NCI-H187 (cell line): ENCODE data around the gene PTMS.
"Not testable (repeated sequence)": the region's sequence is repeated elsewhere in the genome, so short reads cannot be mapped to it uniquely, and the experiment has no call there.

ENCODE experiments used
- DNase-seq, 2 experiments: peaks; one replicate each; lab custom pipeline; 2025; lab: John Stamatoyannopoulos, UW

PTMS gene, protein sequence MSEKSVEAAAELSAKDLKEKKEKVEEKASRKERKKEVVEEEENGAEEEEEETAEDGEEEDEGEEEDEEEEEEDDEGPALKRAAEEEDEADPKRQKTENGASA

DNA sequence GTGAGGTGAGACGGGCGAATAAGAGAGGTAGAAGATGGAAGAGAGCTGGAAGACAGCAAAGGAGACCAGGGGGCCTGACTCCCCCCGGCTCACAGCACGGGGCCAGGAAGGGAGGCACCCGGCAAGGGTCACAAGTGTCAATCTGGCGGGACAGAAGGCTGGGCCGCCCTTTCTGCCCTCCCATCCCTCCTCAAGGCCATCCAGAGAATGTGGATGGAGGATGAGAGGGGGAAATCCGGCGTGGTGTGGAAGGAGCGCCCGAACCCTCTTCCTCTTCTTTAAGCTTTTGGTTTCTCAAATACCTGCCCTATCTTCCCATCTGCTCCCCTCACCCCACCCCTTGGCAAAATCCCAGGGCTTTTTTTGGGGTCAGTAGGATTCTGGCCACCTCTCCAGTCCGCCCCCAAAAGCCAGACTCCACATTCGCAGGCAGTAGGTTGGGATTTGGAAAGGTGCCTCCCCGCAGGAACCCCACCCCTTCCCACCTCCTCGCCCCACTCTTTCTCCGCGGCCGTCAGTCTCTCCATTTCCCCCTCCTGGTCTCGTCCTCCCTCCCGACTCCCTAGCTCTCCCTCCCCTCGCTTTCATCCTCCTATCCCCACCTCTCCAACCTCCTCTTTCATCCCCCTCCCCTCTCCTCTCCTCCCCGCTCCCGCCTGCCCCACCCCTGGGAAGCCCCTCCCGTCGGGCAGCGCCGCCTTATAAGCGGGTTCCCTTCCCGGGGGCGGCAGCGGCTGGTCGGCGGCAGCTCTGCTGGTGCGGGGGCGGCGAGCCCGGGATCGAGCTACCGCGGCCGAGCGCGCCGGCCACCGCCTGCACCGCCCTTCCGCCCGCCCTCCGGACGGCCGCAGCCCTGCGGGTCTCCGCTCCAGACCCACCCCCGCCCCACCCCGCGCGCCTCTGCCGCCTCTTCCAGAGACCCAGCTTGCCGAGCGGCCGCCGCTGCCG lies at the start of gene PTMS:
Gene PTMS, plus strand, starts transcription at position 730 of the 948 bp plus-strand sequence. CDS start 343 bp downstream, outside the sequence.
- peak; percentile 75 to 89 for DNase-seq

DNA sequence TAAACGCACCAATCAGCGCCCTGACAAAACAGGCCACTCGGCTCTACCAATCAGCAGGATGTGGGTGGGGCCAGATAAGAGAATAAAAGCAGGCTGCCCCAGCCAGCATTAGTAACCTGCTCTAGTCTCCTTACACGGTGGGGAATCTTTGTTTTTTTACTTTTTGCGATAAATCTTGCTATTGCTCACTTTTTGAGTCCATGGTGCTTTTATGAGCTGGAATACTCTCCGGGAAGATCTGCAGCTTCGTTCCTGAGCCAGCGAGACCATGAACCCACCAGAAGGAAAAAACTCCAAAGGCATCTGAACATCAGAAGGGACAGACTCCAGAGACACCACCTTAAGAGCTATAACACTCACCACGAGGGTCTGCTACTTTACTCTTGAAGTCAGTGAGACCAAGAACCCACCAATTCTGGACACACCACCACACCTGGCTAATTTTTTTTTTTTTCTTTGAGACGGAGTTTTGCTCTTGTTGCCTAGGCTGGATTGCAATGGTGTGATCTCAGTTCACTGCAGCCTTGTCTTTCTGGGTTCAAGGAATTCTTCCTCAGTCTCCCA lies 49.2 kb upstream of the PTMS start:
- DNase-seq = no peak

DNA sequence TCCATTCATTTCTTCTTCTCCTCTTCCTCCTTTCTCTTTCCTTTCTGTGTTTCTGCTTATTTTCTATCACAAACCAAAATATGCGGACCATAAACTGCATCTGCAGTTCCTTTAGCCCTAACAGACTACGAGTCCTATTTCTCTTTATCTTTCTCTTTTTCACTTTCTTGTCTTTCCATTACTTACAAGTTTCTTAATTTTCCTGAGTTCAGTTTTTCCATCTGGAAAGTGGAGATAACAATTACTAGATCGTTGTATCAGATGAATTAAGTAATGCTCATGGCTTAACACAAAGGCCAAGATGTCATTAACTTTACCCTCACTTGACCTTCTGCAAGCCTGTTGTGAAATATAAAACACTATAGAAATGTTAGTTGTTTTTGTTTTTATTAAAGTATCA lies 43.3 kb upstream of the PTMS start:
- DNase-seq = no peak

DNA sequence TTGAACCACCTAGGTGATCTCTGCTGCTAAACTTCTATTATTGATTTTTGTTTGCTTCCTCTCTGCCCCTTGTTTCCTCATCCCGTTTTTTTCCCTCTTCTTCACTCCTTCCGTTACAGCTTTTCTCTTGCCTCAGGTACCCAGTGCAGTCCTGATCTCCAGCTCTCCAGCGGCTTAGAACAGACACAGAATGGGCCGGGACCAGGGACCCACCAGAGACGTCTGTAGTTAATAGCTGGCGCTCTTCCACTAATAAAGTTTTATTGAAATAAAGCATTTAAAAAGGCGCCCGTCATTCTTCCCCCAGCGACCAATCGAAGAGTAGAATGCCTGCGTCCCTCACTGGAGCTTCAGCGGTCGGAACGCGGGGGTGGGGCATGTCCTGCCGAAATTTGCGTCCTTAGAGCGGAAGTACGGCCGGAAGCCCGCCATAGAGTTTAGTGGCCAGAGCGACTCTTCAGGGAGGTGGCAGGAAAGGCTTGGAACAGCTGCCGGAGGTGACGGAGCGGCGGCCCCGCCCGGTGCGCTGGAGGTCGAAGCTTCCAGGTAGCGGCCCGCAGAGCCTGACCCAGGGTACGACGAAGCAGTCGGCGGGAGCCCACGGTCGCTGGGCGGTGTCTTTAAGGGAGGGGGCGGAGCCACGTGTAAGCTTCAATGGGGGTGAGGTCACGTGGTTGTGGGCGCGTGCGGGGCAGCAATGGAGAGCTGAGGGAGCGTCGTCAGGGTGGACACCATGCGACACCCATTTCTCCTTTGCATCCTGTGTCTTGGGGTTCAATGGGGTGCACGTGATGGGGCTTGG lies 42.4 kb upstream of the PTMS start, which contains the start of gene COPS7A:
Gene COPS7A, plus strand, starts transcription at position 440 of the 802 bp plus-strand sequence. CDS start 611 bp downstream, outside the sequence.
- peak; percentile 89 to 97 for DNase-seq

DNA sequence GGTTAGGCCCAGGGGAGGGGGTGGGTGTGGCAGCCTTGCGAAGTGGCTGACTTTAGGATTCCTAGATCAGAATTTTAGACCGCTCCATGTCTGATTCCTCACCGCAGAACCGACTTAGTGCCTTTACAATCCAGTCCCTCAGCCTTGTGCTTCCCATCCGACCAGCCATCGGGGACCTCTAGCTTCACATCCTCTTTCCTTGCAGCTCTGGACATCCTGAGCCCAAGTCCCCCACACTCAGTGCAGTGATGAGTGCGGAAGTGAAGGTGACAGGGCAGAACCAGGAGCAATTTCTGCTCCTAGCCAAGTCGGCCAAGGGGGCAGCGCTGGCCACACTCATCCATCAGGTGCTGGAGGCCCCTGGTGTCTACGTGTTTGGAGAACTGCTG lies 41.8 kb upstream of the PTMS start:
- DNase-seq = no peak

DNA sequence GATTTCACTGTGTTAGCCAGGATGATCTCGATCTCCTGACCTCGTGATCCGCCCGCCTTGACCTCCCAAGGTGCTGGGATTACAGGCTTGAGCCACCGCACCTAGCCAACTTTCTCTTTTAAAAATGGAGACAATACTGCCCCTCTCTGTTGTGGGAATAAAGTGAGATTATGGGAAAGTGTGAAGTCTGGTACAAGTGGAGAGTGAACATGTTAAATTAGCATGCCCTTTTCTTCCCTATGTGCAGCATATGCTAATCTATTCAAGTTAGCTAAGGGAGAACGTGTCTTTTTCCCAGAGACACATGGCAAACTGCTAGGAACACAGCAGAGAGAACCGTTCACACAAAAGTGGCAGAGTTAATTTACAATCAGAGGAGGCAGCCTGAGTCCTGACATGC lies 40.8 kb upstream of the PTMS start:
- no peak for DNase-seq

DNA sequence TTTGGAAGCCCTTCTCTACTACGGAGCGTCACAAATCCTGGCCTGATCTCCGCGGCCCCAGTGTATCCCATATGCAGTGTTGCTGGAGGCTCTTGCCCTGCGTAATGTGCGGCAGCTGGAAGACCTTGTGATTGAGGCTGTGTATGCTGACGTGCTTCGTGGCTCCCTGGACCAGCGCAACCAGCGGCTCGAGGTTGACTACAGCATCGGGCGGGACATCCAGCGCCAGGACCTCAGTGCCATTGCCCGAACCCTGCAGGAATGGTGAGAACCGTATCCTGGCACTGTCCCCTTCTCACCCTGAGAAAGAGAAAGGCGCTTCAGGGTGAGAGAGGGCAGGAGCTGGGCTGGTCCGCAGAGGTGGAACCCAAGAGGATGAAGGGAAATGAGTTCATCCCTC lies 37.0 kb upstream of the PTMS start:
- DNase-seq = no peak

DNA sequence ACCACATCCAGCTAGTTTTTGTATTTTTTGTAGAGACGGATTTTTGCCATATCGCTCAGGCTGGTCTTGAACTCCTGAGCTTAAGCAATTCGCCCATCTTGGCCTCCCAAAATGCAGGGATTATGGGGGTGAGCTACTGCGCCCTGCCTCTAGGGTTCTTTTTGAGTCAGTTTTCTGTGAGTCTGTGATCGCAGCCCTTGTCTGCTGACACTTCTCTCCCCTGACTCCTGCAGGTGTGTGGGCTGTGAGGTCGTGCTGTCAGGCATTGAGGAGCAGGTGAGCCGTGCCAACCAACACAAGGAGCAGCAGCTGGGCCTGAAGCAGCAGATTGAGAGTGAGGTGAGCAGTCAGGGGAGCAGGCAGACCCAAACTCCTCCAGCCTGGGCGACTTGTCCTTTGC lies 36.0 kb upstream of the PTMS start:
- no peak for DNase-seq

DNA sequence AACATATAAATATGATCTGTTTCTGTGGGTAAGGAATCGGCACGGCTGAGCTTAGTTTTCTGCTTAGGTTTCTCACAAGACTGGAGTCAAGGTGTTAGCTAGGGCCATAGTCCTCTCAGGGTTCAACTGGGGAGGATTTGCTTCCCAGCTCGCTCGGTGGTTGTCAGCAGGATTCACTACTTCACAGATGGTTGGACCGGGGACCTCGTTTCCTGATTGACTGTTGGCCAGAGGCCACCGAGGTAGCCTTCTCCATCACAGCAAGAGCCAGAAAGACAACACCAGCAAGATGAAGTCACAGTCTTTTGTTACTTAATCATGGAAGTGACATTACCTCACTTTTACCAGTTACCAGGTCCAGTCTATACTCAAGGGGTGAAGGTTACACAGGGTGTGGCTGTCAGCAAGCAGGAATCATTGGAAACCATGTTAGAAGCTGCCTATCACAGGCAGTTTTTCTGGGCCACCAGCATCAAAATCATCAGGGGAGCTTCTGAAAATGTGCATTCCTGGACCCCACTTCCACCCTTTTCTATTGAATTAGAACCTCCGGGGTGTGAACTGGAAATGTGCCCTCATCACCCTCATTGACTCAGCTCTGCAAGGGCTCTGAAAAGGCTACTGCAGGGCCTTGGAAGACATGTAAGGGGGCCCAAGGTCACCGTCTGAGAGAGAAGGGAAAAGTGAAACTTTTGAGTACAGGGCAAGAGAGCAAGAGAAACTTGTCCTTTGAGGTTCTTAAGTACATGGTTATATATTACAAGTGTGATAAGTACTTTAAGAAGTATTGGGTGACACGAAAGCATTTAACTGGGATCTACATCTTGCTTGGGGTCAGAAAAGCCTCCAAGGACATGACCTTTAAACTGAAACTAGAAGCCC lies 31.4 kb upstream of the PTMS start:
- DNase-seq = no peak

DNA sequence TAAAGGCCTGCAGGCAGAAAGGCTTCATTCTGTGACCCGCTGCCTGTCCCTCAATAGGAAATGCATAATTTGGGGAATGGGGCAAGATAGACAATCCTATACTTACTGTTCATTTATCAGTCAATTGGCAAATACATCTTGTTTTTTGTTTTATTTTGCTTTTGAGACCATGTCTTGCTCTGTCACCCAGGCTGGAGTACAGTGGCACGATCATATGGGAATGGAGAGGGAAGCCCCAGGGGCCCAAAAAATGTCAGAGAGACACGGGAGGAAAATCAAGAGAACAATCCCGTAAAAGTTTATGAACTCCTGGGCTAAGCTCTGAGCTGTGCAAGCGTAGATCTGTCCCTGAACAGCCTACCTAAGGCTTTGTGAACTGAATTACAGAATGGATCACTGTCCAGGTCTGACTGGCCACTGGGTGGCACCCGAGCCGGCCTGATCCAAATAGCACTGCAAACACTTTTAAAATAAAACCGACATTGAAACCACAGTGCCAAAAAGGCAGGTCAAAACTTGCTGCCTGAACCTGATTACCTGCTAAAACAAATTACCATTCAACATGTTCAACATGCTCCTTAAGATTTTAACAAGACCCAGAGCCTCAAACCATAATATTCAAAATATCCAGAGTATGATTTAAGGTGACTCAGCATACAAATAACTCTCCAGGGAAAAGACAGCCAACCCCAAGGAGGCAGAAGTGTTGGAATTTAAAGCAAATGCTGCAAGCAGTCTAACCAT lies 30.5 kb upstream of the PTMS start:
- DNase-seq = peak in 1 of 2 experiments; percentile 28

DNA sequence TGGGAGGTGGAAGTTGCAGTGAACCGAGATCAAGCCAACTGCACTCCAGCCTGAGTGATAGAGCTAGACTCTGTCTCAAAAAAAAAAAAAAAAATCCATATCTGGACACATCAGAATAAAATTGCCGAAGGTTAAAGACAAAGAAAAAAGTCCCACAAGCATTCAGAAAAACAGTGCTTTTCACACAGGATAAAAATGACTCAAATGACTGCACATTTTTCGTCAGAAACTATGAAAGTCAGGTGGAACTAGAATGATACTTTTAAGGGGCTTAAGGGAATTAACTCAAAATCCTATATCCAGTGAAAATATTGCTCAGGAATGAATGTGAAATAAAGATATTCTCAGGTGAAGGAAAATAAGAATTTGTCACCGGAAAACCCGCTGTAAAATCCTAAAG lies 29.4 kb upstream of the PTMS start:
- DNase-seq = no peak

DNA sequence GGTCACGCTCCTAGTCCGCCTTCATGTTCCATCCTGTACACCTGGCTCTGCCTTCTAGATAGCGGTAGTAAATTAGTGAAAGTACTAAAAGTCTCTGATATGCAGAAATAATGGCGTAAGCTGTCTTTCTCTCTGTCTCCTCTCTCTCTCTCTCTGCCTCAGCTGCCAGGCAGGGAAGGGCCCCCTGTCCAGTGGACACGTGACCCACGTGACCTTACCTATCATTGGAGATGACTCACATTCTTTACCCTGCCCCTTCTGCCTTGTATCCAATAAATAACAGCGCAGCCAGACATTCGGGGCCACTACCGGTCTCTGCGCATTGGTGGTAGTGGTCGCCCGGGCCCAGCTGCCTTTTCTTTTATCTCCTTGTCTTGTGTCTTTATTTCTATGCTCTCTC lies 24.1 kb upstream of the PTMS start:
- DNase-seq = not testable (repeated sequence)

DNA sequence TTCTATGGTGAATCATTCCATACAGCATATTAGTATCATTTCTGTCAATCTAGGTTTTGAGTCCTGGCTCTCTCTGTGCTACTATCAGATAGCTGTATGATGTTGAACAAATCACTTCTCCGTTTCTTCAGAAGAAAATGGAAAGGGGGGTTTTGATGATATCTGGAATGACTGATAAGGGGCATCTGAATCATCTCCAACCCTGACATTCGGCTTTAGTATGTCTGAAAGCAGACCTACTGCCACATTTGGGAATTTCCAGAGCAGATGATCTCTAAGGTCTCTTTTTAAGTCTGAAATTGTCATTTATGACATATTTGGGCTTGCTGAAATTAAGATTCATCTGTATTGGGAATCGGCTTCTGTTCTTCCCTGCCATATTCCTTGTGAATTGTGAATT lies 23.3 kb upstream of the PTMS start:
- DNase-seq = no peak

DNA sequence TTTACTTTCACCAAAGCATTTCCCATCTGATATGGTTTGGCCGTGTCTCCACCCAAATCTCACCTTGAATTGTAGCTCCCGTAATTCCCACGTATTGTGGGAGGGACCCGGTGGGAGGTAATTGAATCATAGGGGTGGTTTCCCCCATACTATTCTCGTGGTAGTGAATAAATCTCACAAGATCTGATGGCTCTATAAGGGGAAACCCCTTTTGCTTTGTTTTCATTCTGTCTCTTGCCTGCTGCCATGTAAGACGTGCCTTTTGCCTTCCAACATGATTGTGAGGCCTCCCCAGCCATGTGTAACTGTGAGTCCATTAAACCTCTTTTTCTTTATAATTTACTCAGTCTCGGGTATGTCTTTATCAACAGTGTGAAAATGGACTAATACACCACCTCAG lies 22.9 kb upstream of the PTMS start:
- not testable (repeated sequence) for DNase-seq

DNA sequence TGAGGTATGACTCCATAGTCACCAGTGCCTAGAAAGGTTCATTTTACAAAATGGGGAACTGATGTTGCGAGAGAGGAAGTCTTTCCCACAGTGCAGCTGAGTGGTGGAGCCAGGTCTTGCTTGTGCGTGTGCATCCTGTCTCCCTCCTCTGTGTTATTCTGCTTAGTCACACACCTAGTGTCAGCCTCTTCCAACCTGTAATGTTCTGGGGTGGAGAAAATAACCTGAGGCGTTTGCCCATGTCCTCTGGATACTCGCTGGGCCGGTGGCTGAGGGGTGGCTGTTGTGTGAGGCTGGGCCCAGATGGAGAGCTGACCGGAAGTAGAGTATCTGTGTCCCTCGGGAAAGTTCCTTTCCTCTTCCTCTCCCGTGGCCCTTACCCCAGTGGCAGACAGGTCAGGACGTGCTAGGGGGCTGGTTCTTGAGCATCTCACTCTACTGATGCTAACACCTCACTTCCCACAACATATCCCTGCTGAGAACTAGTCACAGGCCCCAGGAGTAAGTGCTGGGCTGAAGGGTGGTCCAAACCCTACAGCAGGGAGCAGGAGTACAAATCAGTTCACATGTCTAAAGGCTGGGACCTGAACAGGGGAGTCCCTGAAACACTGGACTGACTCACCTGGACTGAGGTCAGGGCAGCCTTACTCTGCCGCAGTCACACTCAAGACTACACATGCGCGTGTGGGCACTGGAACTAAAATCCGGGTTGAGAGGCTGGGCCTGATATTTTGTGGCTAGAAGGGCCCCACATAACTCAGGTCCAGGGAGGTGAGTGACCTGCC lies 20.2 kb upstream of the PTMS start:
- DNase-seq = no peak

DNA sequence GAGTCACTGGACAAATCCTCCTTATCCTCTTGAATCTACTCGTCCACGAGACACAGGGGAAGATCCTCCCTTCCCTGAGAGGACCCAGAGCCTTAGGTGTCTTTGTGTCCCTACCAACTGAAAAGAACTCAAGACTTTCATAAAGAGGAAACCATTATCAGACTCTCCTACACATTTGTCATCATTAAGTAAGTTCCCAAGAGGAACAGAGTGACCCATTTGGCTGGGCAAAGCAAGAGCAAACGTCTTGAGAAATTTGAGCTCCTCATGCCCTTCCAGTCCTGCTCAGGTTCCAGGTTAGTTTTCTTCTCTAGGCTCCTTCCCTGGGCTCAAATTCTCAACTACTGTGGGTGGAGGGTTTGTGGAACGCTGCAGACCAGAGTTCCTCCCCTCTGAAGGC lies 18.9 kb upstream of the PTMS start:
- no peak for DNase-seq

DNA sequence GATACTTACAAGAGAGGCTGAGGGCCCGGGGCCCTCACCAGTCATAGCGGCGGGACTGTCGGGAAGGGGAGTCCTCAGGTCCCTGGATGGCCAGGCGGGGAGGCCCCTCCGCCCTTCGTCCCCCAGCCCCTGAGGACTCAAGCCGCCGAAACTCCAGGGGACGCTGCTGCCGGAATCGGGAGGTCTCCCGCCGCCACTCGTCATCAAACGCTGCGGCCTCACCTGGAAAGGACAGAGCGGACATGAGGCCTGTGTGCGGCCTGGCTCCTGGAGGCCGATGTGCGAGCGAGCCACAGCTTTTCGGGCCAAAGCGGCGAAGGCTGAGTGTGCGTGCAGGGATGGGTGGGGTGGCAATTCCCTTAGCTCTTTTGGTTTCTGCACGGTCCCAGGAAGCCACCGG lies 17.4 kb upstream of the PTMS start:
- no peak for DNase-seq

DNA sequence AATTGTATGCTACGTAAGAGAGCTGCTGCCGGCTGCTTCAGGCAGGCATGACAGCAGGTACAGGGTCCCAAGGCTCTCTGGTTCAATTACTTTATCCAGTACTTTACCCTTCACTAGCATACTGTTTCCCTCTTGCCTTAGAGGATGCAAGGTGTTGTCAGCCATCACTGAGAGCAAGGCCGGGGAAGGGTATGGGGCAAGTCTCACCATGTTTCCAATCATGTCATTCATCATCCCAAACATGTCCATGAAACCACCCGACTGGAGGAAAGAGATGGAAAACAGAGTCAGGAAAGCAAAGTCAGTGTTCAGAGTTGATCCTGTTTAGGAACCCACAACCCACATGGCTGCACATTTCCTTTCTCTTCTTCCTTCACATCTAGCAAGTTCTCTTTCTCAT lies 15.7 kb upstream of the PTMS start:
- no peak for DNase-seq

DNA sequence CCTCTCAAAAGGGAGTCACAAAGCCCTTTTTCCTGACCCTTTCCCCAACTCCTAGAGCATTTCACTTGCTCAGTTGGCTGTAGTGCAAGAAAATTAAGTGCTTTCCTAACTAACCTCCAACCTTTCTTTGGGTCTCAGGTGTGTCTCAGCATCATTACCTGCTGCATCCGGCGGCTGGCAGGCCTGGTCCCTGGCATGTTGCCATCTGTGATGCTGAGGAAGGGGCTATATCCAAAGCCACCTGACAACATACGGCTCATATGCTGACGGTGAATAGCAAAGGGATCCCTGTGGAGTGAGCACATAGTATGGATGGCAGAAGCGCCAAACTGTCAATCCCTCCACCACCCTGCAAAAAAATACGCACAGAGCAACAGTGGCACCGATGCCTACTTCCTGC lies 14.4 kb upstream of the PTMS start:
- no peak for DNase-seq
